GM12878 (cell line): ENCODE results near the gene WDFY4. TPM values are rescaled to one million over a fixed set of nuclear protein-coding genes. Genes with fewer than 3 reads are reported as not detected.

Experiments
- ATAC-seq: fragments of 200-7000 bp; cut with Tn5 transposase; 3 replicates; pipeline ENCODE4 v1.9.1; 2020; ENCODE audit warnings: mild to moderate bottlenecking, moderate library complexity
- BruUV-seq: library from RNA; stranded (reverse); fragments of 400-500 nt; replicated peaks from 2 replicates; lab custom pipeline; 2021; lab: Mats Ljungman, UMichigan
- CTCF ChIA-PET: fragments of 300-600 bp; sonication (Branson Sonifier 250); formaldehyde crosslinking; extraction: SDS; loops from one replicate; lab custom pipeline; 2021; ENCODE audit warnings: inconsistent platforms; lab: Yijun Ruan, JAX
- POLR2A ChIA-PET: fragments of 350-600 bp; formaldehyde crosslinking; extraction: SDS; loops from one replicate; lab custom pipeline; 2021; ENCODE audit warnings: inconsistent platforms; lab: Charles Lee
- RAD21 ChIA-PET: fragments of 300-600 bp; sonication (Branson Sonifier 250); formaldehyde crosslinking; loops from one replicate; lab custom pipeline; 2023; ENCODE audit warnings: antibody characterized with exemption; ENCODE audit not compliant: unreplicated experiment; lab: Charles Lee
- SMC1A ChIA-PET: fragments of 300-600 bp; sonication (Branson Sonifier 250); formaldehyde crosslinking; loops from one replicate; lab custom pipeline; 2023; ENCODE audit not compliant: unreplicated experiment, uncharacterized antibody; lab: Charles Lee
- DNase-seq: peaks from one replicate; pipeline ENCODE4 v3.0.0-alpha.2; 2011; ENCODE audit warnings: low read depth, low spot score
- FAIRE-seq: peaks from 3 replicates; lab custom pipeline; 2011; peaks lifted over from hg19 to GRCh38; lab: Jason Lieb, UNC
- H2AFZ ChIP-seq: 2 replicates; pipeline ENCODE4 v1.6.0; 2011; ENCODE audit warnings: low read depth, low read length, control low read depth; ENCODE audit not compliant: control insufficient read depth
- H3K27ac ChIP-seq: 2 replicates; pipeline ENCODE4 v1.5.1; 2011; ENCODE audit warnings: control low read depth; ENCODE audit not compliant: control insufficient read depth, insufficient read depth
- H3K27me3 ChIP-seq, 2 experiments: replicated peaks in 1 of 2; 2 replicates each; pipeline versions ENCODE4 v1.6.0 to v1.6.1; 2011; ENCODE audit warnings: low read length in 1 of 2; ENCODE audit not compliant: control insufficient read depth in 2 of 2, insufficient read depth in 2 of 2
- H3K36me3 ChIP-seq, 2 experiments: 2 replicates each; pipeline ENCODE4 v1.5.1; 2011; ENCODE audit warnings: low read length in 1 of 2; ENCODE audit not compliant: control insufficient read depth in 2 of 2, insufficient read depth in 2 of 2
- H3K4me1 ChIP-seq: 2 replicates; pipeline ENCODE4 v1.6.1; 2011; ENCODE audit warnings: mild to moderate bottlenecking, low read length, moderate library complexity, mixed read lengths; ENCODE audit not compliant: control insufficient read depth, insufficient read depth
- H3K4me2 ChIP-seq: 2 replicates; pipeline ENCODE4 v1.6.0; 2011; ENCODE audit warnings: control low read depth; ENCODE audit not compliant: control insufficient read depth, insufficient read depth
- H3K4me3 ChIP-seq: fragments of 200-600 bp; sonication (generic); 2 replicates; pipeline ENCODE4 v1.5.1; 2016
- H3K79me2 ChIP-seq: 2 replicates; pipeline ENCODE4 v1.6.0; 2011; ENCODE audit warnings: low read length; ENCODE audit not compliant: control insufficient read depth, insufficient read depth
- H3K9ac ChIP-seq: 2 replicates; pipeline ENCODE4 v1.8.0; 2011; ENCODE audit warnings: low read length, control low read depth, mixed read lengths; ENCODE audit not compliant: control insufficient read depth, insufficient read depth
- H3K9me3 ChIP-seq: replicated peaks from 3 replicates; pipeline ENCODE4 v1.5.1; 2011; ENCODE audit warnings: mild to moderate bottlenecking, low read length; ENCODE audit not compliant: control insufficient read depth, insufficient read depth
- H4K20me1 ChIP-seq: 2 replicates; pipeline ENCODE4 v1.6.0; 2011; ENCODE audit not compliant: control insufficient read depth, insufficient read depth
- BCL3 ChIP-seq: IDR thresholded peaks from 2 replicates; pipeline ENCODE4 v1.6.1; 2011; ENCODE audit warnings: borderline replicate concordance, low read depth, mild to moderate bottlenecking, moderate library complexity, low read length; ENCODE audit not compliant: insufficient read depth, poor library complexity, severe bottlenecking
- CBFB ChIP-seq: IDR thresholded peaks from 2 replicates; pipeline ENCODE4 v1.6.1; 2016; ENCODE audit warnings: antibody characterized with exemption, low read depth
- CEBPZ ChIP-seq: fragments of 150-350 bp; IDR thresholded peaks from 2 replicates; pipeline ENCODE4 v1.6.1; 2016; ENCODE audit warnings: low read depth, low read length
- E4F1 ChIP-seq: fragments of 450-650 bp; IDR thresholded peaks from 2 replicates; pipeline ENCODE4 v1.6.1; 2018; ENCODE audit warnings: borderline replicate concordance, mild to moderate bottlenecking; ENCODE audit not compliant: partially characterized antibody
- EGR1 ChIP-seq, 2 experiments: IDR thresholded peaks; 1 replicate in 1 of 2; 2 replicates in 1 of 2; pipeline ENCODE4 v1.6.1; 2011 to 2012; ENCODE audit warnings: low read depth in 2 of 2, low read length in 2 of 2, borderline replicate concordance in 1 of 2, mild to moderate bottlenecking in 1 of 2, moderate library complexity in 1 of 2
- HCFC1 ChIP-seq: fragments of 150-350 bp; IDR thresholded peaks from 2 replicates; pipeline ENCODE4 v1.6.1; 2014; ENCODE audit warnings: low read length
- JUNB ChIP-seq: IDR thresholded peaks from 2 replicates; pipeline ENCODE4 v1.6.1; 2016; ENCODE audit warnings: antibody characterized with exemption, mild to moderate bottlenecking
- KDM1A ChIP-seq: fragments of 200-600 bp; sonication (generic); IDR thresholded peaks from 2 replicates; pipeline ENCODE4 v1.6.1; 2016; ENCODE audit warnings: borderline replicate concordance
- MTA2 ChIP-seq: fragments of 450-650 bp; IDR thresholded peaks from 2 replicates; pipeline ENCODE4 v1.6.1; 2016; ENCODE audit warnings: low read depth, mild to moderate bottlenecking, moderate library complexity
- REST ChIP-seq: IDR thresholded peaks from 2 replicates; pipeline ENCODE4 v1.6.1; 2012; ENCODE audit warnings: mild to moderate bottlenecking, low read depth, low read length
- YY1 ChIP-seq: IDR thresholded peaks from 2 replicates; pipeline ENCODE4 v1.6.1; 2011; ENCODE audit warnings: low read depth, mild to moderate bottlenecking, low read length
- WGBS: methylation state at CpG from one replicate; pipeline ENCODE4 v1.1.6; 2016; ENCODE audit warnings: low lambda C conversion rate; ENCODE audit not compliant: insufficient replicate concordance, insufficient coverage; ENCODE audit errors: missing lambda C conversion rate; 5-methylcytosine and 5-hydroxymethylcytosine counted together
- in situ Hi-C: fragments of 300-500 bp; cut with MboI; formaldehyde crosslinking; loops from 9 replicates; pipeline ENCODE4 v1.14.3; 2018; ENCODE audit warnings: mixed read lengths
- intact Hi-C: fragments of 100-400 bp; cut with micrococcal nuclease; formaldehyde crosslinking; loops from one replicate; pipeline ENCODE4 v1.14.2; 2022; ENCODE audit not compliant: unreplicated experiment
- polyA plus RNA-seq, 11 experiments: library from polyadenylated mRNA; depleted of rRNA in 4 of 11; unstranded in 6 of 11; stranded (reverse) in 5 of 11; fragments of >200 nt; fragmentation: Nextera tagmentation in 4 of 11; fragmentation: Illumina TruSeq in 1 of 11; extraction: Ambion mirVana in 4 of 11; extraction: Trizol in 1 of 11; gene quantifications; 1 replicate in 1 of 11; 2 replicates in 10 of 11; pipeline versions ENCODE4 v1.2.1 to v1.2.3, GENCODE V29; 2011 to 2016; ENCODE audit warnings: inconsistent platforms in 2 of 11, missing spikeins in 2 of 11, low read depth in 1 of 11
- total RNA-seq, 4 experiments: library from RNA; depleted of rRNA in 3 of 4; stranded (reverse); fragments of >200 nt in 3 of 4; fragmentation: Illumina TruSeq in 1 of 4; extraction: Trizol in 1 of 4; gene quantifications; 2 replicates each; pipeline versions ENCODE4 v1.2.1 to v1.2.3, GENCODE V29; 2013 to 2021

WDFY4 gene
- total and polyA plus RNA-seq, 10 of the 15 experiments (the other 5 are each of a cell fraction or from before 2014, with no cell fraction given) = 13.5 to 132 (median 47.3) TPM

GRCh38 chr10:49010865-49011264 lies 326.2 kb downstream of the WDFY4 start (continued):
- TF ChIP-seq REST (no peak), CBFB (no peak)

GRCh38 chr10:49011756-49012155 lies 327.1 kb downstream of the WDFY4 start:
- ChIA-PET RAD21 (no interaction called here), CTCF (interaction anchor here (1.9 kb wide), 1 partner anchor 354 kb away, joined by 4 read pairs; no protein-coding TSS in a partner anchor), SMC1A (no interaction called here), POLR2A (no interaction called here)
- no peak for FAIRE-seq
- intact Hi-C loops = no loop called here
- WGBS = 11% methylated on average over 11 of the region's 11 CpGs
- no peaks in the 10 kb centered on the region; a peak in 1 of 4 replicates for H3K27me3 ChIP-seq
- no peaks in the 10 kb centered on the region for H3K36me3 ChIP-seq
- no peak for ATAC-seq
- in situ Hi-C loops = no loop called here
- no peaks in the 10 kb centered on the region for H3K4me1 ChIP-seq
- no peak overlapping the region for H3K27ac ChIP-seq
- no peak overlapping the region for H3K4me2 ChIP-seq
- no peak overlapping the region for H3K4me3 ChIP-seq
- H3K79me2 ChIP-seq = no peaks in the 10 kb centered on the region
- DNase-seq = no peak
- H3K9me3 ChIP-seq = no peaks in the 10 kb centered on the region
- TF ChIP-seq BCL3 (no peak), JUNB (no peak), E4F1 (no peak), MTA2 (no peak), CEBPZ (no peak), KDM1A (no peak), HCFC1 (no peak), EGR1 (IDR thresholded peaks at IDR 0.05; ENCODE audit: borderline replicate concordance in 1 of 2, low read depth in 2 of 2, low read length in 2 of 2) (no peak), YY1 (no peak)
- no TSS peak for BruUV-seq
- H4K20me1 ChIP-seq = no peaks in the 10 kb centered on the region; the same call in 1 of the 2 replicates
- no peak overlapping the region for H3K9ac ChIP-seq
- H2AFZ ChIP-seq = no peak overlapping the region
